Measurements from ENCODE around the gene IL1RL1.

DNA sequence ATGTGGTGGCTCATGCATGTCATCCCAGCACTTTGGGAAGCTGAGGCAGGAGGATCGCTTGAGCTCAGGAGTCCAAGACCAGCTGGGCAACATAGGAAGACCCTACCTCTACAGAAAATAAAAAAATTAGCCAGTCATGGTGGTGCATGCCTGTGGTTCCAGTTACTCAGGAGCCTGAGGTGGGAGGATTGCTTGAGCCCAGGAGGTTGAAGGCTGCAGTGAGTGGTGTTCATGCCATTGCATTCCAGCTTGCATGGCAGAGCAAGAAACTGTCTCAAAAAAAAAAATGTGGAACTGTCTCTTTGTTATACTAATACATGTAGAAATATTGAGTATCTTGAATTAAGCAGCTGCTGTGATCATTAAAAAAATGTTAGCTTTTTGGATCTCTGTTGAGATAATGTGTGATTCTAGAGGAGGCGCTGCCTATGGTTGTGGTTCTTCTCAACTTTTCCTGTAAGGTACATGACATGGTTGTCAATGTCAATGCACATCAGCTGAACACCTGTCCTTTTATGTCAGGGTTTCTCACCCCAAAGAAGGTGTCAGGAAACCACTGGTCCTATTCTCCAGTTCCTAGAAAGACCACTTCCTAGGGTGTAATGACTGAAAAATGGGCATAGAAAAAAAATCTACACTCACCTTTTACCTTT, 34.7 kb upstream of the IL1RL1 start:
- TF ChIP-seq, protein P1, sequence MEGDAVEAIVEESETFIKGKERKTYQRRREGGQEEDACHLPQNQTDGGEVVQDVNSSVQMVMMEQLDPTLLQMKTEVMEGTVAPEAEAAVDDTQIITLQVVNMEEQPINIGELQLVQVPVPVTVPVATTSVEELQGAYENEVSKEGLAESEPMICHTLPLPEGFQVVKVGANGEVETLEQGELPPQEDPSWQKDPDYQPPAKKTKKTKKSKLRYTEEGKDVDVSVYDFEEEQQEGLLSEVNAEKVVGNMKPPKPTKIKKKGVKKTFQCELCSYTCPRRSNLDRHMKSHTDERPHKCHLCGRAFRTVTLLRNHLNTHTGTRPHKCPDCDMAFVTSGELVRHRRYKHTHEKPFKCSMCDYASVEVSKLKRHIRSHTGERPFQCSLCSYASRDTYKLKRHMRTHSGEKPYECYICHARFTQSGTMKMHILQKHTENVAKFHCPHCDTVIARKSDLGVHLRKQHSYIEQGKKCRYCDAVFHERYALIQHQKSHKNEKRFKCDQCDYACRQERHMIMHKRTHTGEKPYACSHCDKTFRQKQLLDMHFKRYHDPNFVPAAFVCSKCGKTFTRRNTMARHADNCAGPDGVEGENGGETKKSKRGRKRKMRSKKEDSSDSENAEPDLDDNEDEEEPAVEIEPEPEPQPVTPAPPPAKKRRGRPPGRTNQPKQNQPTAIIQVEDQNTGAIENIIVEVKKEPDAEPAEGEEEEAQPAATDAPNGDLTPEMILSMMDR (IDR thresholded peaks at IDR 0.05; ENCODE audit: insufficient read depth, low read depth, low read length) = no peak
- no peak for TF ChIP-seq EZH2 (IDR thresholded peaks at IDR 0.05; ENCODE audit: insufficient read depth, low read length)
